WERI-Rb-1 (cell line): ENCODE measurements around the gene PPP2R2B.

Source experiments
- DNase-seq: peaks from one replicate; pipeline ENCODE4 v3.0.0-alpha.2; 2020
- H3K27ac ChIP-seq: fragments of 250-450 bp; sonication (Bioruptor Pico); 2 replicates; pipeline ENCODE4 v1.5.1; 2020; ENCODE audit warnings: mild to moderate bottlenecking, moderate library complexity
- H3K27me3 ChIP-seq: fragments of 250-450 bp; sonication (Bioruptor Pico); 2 replicates; pipeline ENCODE4 v1.5.1; 2021; ENCODE audit warnings: mild to moderate bottlenecking, low read depth, moderate library complexity; ENCODE audit not compliant: insufficient read depth, severe bottlenecking
- H3K36me3 ChIP-seq: fragments of 250-450 bp; sonication (Bioruptor Pico); 2 replicates; pipeline ENCODE4 v1.5.1; 2020; ENCODE audit warnings: mild to moderate bottlenecking, moderate library complexity
- H3K4me3 ChIP-seq: 2 replicates; pipeline ENCODE4 v1.5.1; 2011; ENCODE audit warnings: low read depth, mild to moderate bottlenecking, control low read depth, low read length
- H3K9me3 ChIP-seq: fragments of 250-450 bp; sonication (Bioruptor Pico); 2 replicates; pipeline ENCODE4 v1.5.1; 2021; ENCODE audit warnings: mild to moderate bottlenecking, moderate library complexity; ENCODE audit not compliant: severe bottlenecking
- CTCF ChIP-seq: IDR thresholded peaks from 2 replicates; pipeline ENCODE4 v1.5.1; 2011; ENCODE audit warnings: low read depth, mild to moderate bottlenecking, control low read depth, inconsistent platforms, low read length

Gene PPP2R2B

GRCh38 chr5:146580237-146580636, 298.3 kb downstream of the PPP2R2B start:
- Histone ChIP-seq H3K27ac (no peak overlapping the region), H3K36me3 (no peaks in the 10 kb centered on the region), H3K4me3 (no peak overlapping the region), H3K9me3 (peaks cover 9% of the 10 kb centered on the region), H3K27me3 (no peaks in the 10 kb centered on the region)
- TF ChIP-seq CTCF: no peak
- no peak for DNase-seq

- Histone ChIP-seq H3K27ac (no peak overlapping the region), H3K36me3 (no peaks in the 10 kb centered on the region), H3K9me3 (peaks cover 10% of the 10 kb centered on the region), H3K27me3 (no peaks in the 10 kb centered on the region), H3K4me3 (no peak overlapping the region)
- no peak for DNase-seq
- no peak for TF ChIP-seq CTCF
Measured at GRCh38 chr5:146574713-146575112, 303.8 kb downstream of the PPP2R2B start.

- no peak for DNase-seq
- H3K36me3 ChIP-seq: no peaks in the 10 kb centered on the region
- H3K9me3 ChIP-seq: no peaks in the 10 kb centered on the region
- no peak for TF ChIP-seq CTCF
- H3K4me3 ChIP-seq: no peak overlapping the region
- no peak overlapping the region for H3K27ac ChIP-seq
- no peaks in the 10 kb centered on the region for H3K27me3 ChIP-seq
Measured at GRCh38 chr5:146568161-146568560, 310.4 kb downstream of the PPP2R2B start.

GRCh38 chr5:146565764-146566367, 312.7 kb downstream of the PPP2R2B start:
- TF ChIP-seq CTCF: peak; percentile 69
- H3K27ac ChIP-seq: no peak overlapping the region
- H3K4me3 ChIP-seq: no peak overlapping the region; the same call in 1 of the 2 replicates
- H3K27me3 ChIP-seq: no peaks in the 10 kb centered on the region
- peak; percentile 80 for DNase-seq
- no peaks in the 10 kb centered on the region for H3K9me3 ChIP-seq
- H3K36me3 ChIP-seq: no peaks in the 10 kb centered on the region

- no peaks in the 10 kb centered on the region for H3K27me3 ChIP-seq
- no peaks in the 10 kb centered on the region for H3K9me3 ChIP-seq
- no peak for TF ChIP-seq CTCF
- H3K36me3 ChIP-seq: no peaks in the 10 kb centered on the region
- no peak overlapping the region for H3K27ac ChIP-seq
- no peak overlapping the region for H3K4me3 ChIP-seq
- DNase-seq: no peak
Measured at GRCh38 chr5:146564007-146564762, 314.4 kb downstream of the PPP2R2B start.

GRCh38 chr5:146562461-146562860, 316.1 kb downstream of the PPP2R2B start:
- H3K27me3 ChIP-seq: no peaks in the 10 kb centered on the region
- no peak for DNase-seq
- H3K36me3 ChIP-seq: no peaks in the 10 kb centered on the region
- no peak overlapping the region for H3K27ac ChIP-seq
- TF ChIP-seq CTCF: no peak
- H3K4me3 ChIP-seq: no peak overlapping the region
- H3K9me3 ChIP-seq: no peaks in the 10 kb centered on the region
